Endodermal cell (in vitro differentiated cells): ENCODE data around the gene EPG5. TPM values are rescaled to one million over a fixed set of nuclear protein-coding genes. Genes with fewer than 3 reads are reported as not detected.
"Not testable (repeated sequence)": the region's sequence is repeated elsewhere in the genome, so short reads cannot be mapped to it uniquely, and the experiment has no call there.

Source experiments
- DNase-seq: peaks from one replicate; pipeline ENCODE4 v3.0.0-alpha.2; 2017
- H3K27ac ChIP-seq: 2 replicates; pipeline ENCODE4 v1.5.1; 2013; ENCODE audit warnings: mild to moderate bottlenecking, low read depth, low read length, moderate library complexity
- H3K27me3 ChIP-seq: 2 replicates; pipeline ENCODE4 v1.6.1; 2013; ENCODE audit warnings: mild to moderate bottlenecking, low read length, moderate library complexity; ENCODE audit not compliant: insufficient read depth, control insufficient read depth, poor library complexity, severe bottlenecking
- H3K36me3 ChIP-seq: 2 replicates; pipeline ENCODE4 v1.7.0; 2013; ENCODE audit warnings: mild to moderate bottlenecking, low read length, moderate library complexity; ENCODE audit not compliant: control insufficient read depth, insufficient read depth
- H3K4me1 ChIP-seq: one replicate; pipeline ENCODE4 v1.7.0; 2013; ENCODE audit warnings: low read length; ENCODE audit not compliant: control insufficient read depth, insufficient read depth
- H3K4me3 ChIP-seq: 2 replicates; pipeline ENCODE4 v1.5.1; 2013; ENCODE audit warnings: mild to moderate bottlenecking, low read length, moderate library complexity
- H3K9ac ChIP-seq: 2 replicates; pipeline ENCODE4 v1.6.1; 2013; ENCODE audit warnings: mild to moderate bottlenecking, low read length, moderate library complexity; ENCODE audit not compliant: poor library complexity, severe bottlenecking; ENCODE audit errors: extremely low read depth
- H3K9me3 ChIP-seq: 2 replicates; pipeline ENCODE4 v1.6.1; 2013; ENCODE audit warnings: mild to moderate bottlenecking, low read length, moderate library complexity; ENCODE audit not compliant: control insufficient read depth
- H3K27ac Mint-ChIP-seq: 2 replicates; pipeline ENCODE4 v1.8.0; 2020; ENCODE audit warnings: mixed read lengths
- H3K27me3 Mint-ChIP-seq: 2 replicates; pipeline ENCODE4 v1.8.0; 2021; ENCODE audit warnings: mild to moderate bottlenecking, mixed read lengths; ENCODE audit not compliant: insufficient read depth
- H3K36me3 Mint-ChIP-seq: 2 replicates; pipeline ENCODE4 v1.8.0; 2020; ENCODE audit warnings: low read depth, mixed read lengths
- H3K4me1 Mint-ChIP-seq: 2 replicates; pipeline ENCODE4 v1.8.0; 2020; ENCODE audit warnings: mixed read lengths
- H3K4me3 Mint-ChIP-seq: 2 replicates; pipeline ENCODE4 v1.8.0; 2020; ENCODE audit warnings: mild to moderate bottlenecking, moderate library complexity, mixed read lengths
- H3K9me3 Mint-ChIP-seq: 2 replicates; pipeline ENCODE4 v1.8.0; 2020; ENCODE audit warnings: mild to moderate bottlenecking, mixed read lengths
- CTCF ChIP-seq: fragments of 200-600 bp; sonication (generic); conservative IDR thresholded peaks from 2 replicates; pipeline ENCODE4 v1.5.0; 2021; ENCODE audit warnings: antibody characterized with exemption, mild to moderate bottlenecking
- WGBS, 2 experiments: methylation state at CpG; one replicate each; pipeline versions ENCODE4 v1.1.5 to v1.1.7; 2013; ENCODE audit warnings: missing lambda C conversion rate in 2 of 2, mixed read lengths in 1 of 2; ENCODE audit not compliant: insufficient coverage in 1 of 2, insufficient read length in 1 of 2; 5-methylcytosine and 5-hydroxymethylcytosine counted together
- total RNA-seq, 2 donors: library from RNA; stranded (reverse); fragmentation: NEBNext Ultra II Directional in 1 of 2; extraction: Animal tissue kit (Norgen Biotek cat#: 25700) in 1 of 2; gene quantifications; 2 replicates in 1 of 2; 3 replicates in 1 of 2; pipeline ENCODE4 v1.2.1, GENCODE V29; 2021

Gene EPG5
- total RNA-seq, 2 donors from 2014 or later = 25.6 to 28.6 TPM

- Mint-ChIP-seq H3K4me3 (no peak overlapping the region), H3K4me1 (peaks cover 16% of the 10 kb centered on the region), H3K9me3 (peaks cover 10% of the 10 kb centered on the region), H3K27me3 (no peaks in the 10 kb centered on the region), H3K36me3 (peaks cover under 1% of the 10 kb centered on the region), H3K27ac (no peak overlapping the region)
- H3K27me3 ChIP-seq = no peaks in the 10 kb centered on the region
- H3K36me3 ChIP-seq = no peaks in the 10 kb centered on the region
- WGBS, 2 experiments = 94% methylated on average over 2 to 8 of the region's 8 CpGs
- TF ChIP-seq CTCF = no peak
- H3K4me3 ChIP-seq = no peak overlapping the region
- H3K4me1 ChIP-seq = no peaks in the 10 kb centered on the region
- no peak for DNase-seq
- no peak overlapping the region for H3K27ac ChIP-seq
- peaks cover 10% of the 10 kb centered on the region for H3K9me3 ChIP-seq
- H3K9ac ChIP-seq = no peak overlapping the region
Measured at GRCh38 chr18:45997700-45998151, 30.6 kb upstream of the EPG5 start.

GRCh38 chr18:45995461-45995860 lies 28.3 kb upstream of the EPG5 start:
- Mint-ChIP-seq H3K9me3 (no peaks in the 10 kb centered on the region), H3K36me3 (peaks cover 3% of the 10 kb centered on the region), H3K27me3 (no peaks in the 10 kb centered on the region), H3K4me3 (no peak overlapping the region), H3K4me1 (peaks cover 21% of the 10 kb centered on the region), H3K27ac (no peak overlapping the region)
- Histone ChIP-seq H3K27me3 (no peaks in the 10 kb centered on the region), H3K9me3 (no peaks in the 10 kb centered on the region), H3K27ac (no peak overlapping the region), H3K4me1 (no peaks in the 10 kb centered on the region), H3K4me3 (no peak overlapping the region), H3K9ac (no peak overlapping the region), H3K36me3 (no peaks in the 10 kb centered on the region)
- WGBS, 2 experiments = 100% methylated on average over 1 to 3 of the region's 3 CpGs
- TF ChIP-seq CTCF = no peak
- DNase-seq = no peak

- DNase-seq = no peak
- peaks cover 13% of the 10 kb centered on the region for H3K4me1 Mint-ChIP-seq
- Histone ChIP-seq H3K4me1 (no peaks in the 10 kb centered on the region), H3K36me3 (peaks cover 2% of the 10 kb centered on the region), H3K9ac (no peak overlapping the region), H3K27ac (no peak overlapping the region), H3K27me3 (no peaks in the 10 kb centered on the region), H3K9me3 (no peaks in the 10 kb centered on the region), H3K4me3 (no peak overlapping the region)
- 93 to 95% methylated on average over 4 of the region's 4 CpGs for WGBS, 2 experiments
- TF ChIP-seq CTCF = no peak
- H3K4me3 Mint-ChIP-seq = no peak overlapping the region
- H3K9me3 Mint-ChIP-seq = peaks cover 3% of the 10 kb centered on the region
- peaks cover 14% of the 10 kb centered on the region for H3K36me3 Mint-ChIP-seq
- H3K27ac Mint-ChIP-seq = no peak overlapping the region
- H3K27me3 Mint-ChIP-seq = no peaks in the 10 kb centered on the region
Measured at GRCh38 chr18:45993438-45993837, 26.3 kb upstream of the EPG5 start.

GRCh38 chr18:45992527-45992926 lies 25.4 kb upstream of the EPG5 start:
- H3K27me3 ChIP-seq, H3K36me3 ChIP-seq, H3K9me3 Mint-ChIP-seq, H3K9ac ChIP-seq, H3K27me3 Mint-ChIP-seq, H3K4me3 Mint-ChIP-seq, H3K4me1 ChIP-seq, H3K27ac Mint-ChIP-seq, DNase-seq, H3K4me1 Mint-ChIP-seq, H3K4me3 ChIP-seq, H3K27ac ChIP-seq, H3K9me3 ChIP-seq: not testable (repeated sequence)
- H3K36me3 Mint-ChIP-seq = peaks cover 17% of the 10 kb centered on the region
- WGBS, 2 experiments = 85 to 91% methylated on average over 6 of the region's 6 CpGs
